ENCODE results near the gene MSI1. TPM values are rescaled to one million over a fixed set of nuclear protein-coding genes. Genes with fewer than 3 reads are reported as not detected.

The MSI1 gene
- polyA plus RNA-seq, 1 experiment, result not detected

GRCh38 chr12:120321382-120322202 is 47.4 kb downstream of the MSI1 start:
- TF ChIP-seq CTCF (IDR thresholded peaks at IDR 0.05; ENCODE audit: insufficient read depth, low read depth, low read length), result no peak
- Histone ChIP-seq H3K27me3 (ENCODE audit: control insufficient read depth, insufficient read depth, low read length) (no peaks in the 10 kb centered on the region; the same call in 1 of the 2 replicates), H3K4me3 (ENCODE audit: low read depth, low read length) (no peak overlapping the region), H3K36me3 (ENCODE audit: control insufficient read depth, insufficient read depth, low read length) (no peaks in the 10 kb centered on the region)
- DNase-seq (ENCODE audit: low read depth), result no peak
- ChIA-PET CTCF (no interaction called here), POLR2A (no interaction called here)

- no peaks in the 10 kb centered on the region for H3K36me3 ChIP-seq (ENCODE audit: control insufficient read depth, insufficient read depth, low read length)
- H3K27me3 ChIP-seq (ENCODE audit: control insufficient read depth, insufficient read depth, low read length), result no peaks in the 10 kb centered on the region; the same call in 1 of the 2 replicates
- H3K4me3 ChIP-seq (ENCODE audit: low read depth, low read length), result peak overlapping the region; percentile 70
- POLR2A ChIA-PET, result interaction anchor here (0.7 kb wide), 1 partner anchor 25 kb away, joined by 27 read pairs; no protein-coding TSS in a partner anchor
- CTCF ChIA-PET, result interaction anchor here (0.6 to 2.3 kb wide), 6 partner anchors 13 to 534 kb away, joined by 3 to 16 read pairs (median 4); partner anchors contain the start of gene SIRT4
- DNase-seq (ENCODE audit: low read depth), result peak; percentile 95
- TF ChIP-seq CTCF (IDR thresholded peaks at IDR 0.05; ENCODE audit: insufficient read depth, low read depth, low read length), result peak; percentile 84
Measured at GRCh38 chr12:120317224-120318105, 51.5 kb downstream of the MSI1 start.

- Histone ChIP-seq H3K4me3 (ENCODE audit: low read depth, low read length) (peak overlapping the region; percentile 70), H3K36me3 (ENCODE audit: control insufficient read depth, insufficient read depth, low read length) (no peaks in the 10 kb centered on the region), H3K27me3 (ENCODE audit: control insufficient read depth, insufficient read depth, low read length) (peaks cover 3% of the 10 kb centered on the region)
- TF ChIP-seq CTCF (IDR thresholded peaks at IDR 0.05; ENCODE audit: insufficient read depth, low read depth, low read length), result no peak
- no peak for DNase-seq (ENCODE audit: low read depth)
- ChIA-PET POLR2A (no interaction called here), CTCF (interaction anchor here (0.6 to 2.3 kb wide), 6 partner anchors 12 to 535 kb away, joined by 3 to 16 read pairs (median 4); partner anchors contain the start of gene SIRT4)
Measured at GRCh38 chr12:120316798-120317223, 52.2 kb downstream of the MSI1 start.

GRCh38 chr12:120314220-120314619 is 54.7 kb downstream of the MSI1 start:
- 0 out of 2 replicates have a peak, but pooled peaks have one; percentile 27 for TF ChIP-seq CTCF (IDR thresholded peaks at IDR 0.05; ENCODE audit: insufficient read depth, low read depth, low read length)
- Histone ChIP-seq H3K4me3 (ENCODE audit: low read depth, low read length) (no peak overlapping the region), H3K27me3 (ENCODE audit: control insufficient read depth, insufficient read depth, low read length) (peaks cover 3% of the 10 kb centered on the region; the same call in 1 of the 2 replicates), H3K36me3 (ENCODE audit: control insufficient read depth, insufficient read depth, low read length) (no peaks in the 10 kb centered on the region)
- CTCF ChIA-PET, result interaction anchor here (0.6 to 3.1 kb wide), 3 partner anchors 11 to 41 kb away, joined by 3 to 19 read pairs (median 3); partner anchors contain the start of gene SIRT4
- POLR2A ChIA-PET, result no interaction called here
- no peak for DNase-seq (ENCODE audit: low read depth)

Data from BJ (cell line).